Measurements from ENCODE around the gene SPATA32. TPM values are rescaled to one million over a fixed set of nuclear protein-coding genes. Genes with fewer than 3 reads are reported as not detected.

The SPATA32 gene
- total RNA-seq, 1 experiment from 2014 or later, result not detected

- TF ChIP-seq CTCF (IDR thresholded peaks at IDR 0.05; ENCODE audit: unreplicated experiment), result no peak
- DNase-seq (ENCODE audit: unreplicated experiment), result no peak
- no peaks in the 10 kb centered on the region for H3K9me3 Mint-ChIP-seq (ENCODE audit: unreplicated experiment)
- intact Hi-C loops (cut with micrococcal nuclease), result no loop called here
- H3K4me1 Mint-ChIP-seq (ENCODE audit: insufficient read depth, unreplicated experiment), result peaks cover 29% of the 10 kb centered on the region
- H3K36me3 Mint-ChIP-seq (ENCODE audit: insufficient read depth, unreplicated experiment), result peaks cover 28% of the 10 kb centered on the region
- ChIA-PET POLR2A (interaction anchor here (0.6 to 7.6 kb wide), 4 partner anchors 8 to 17 kb away, joined by 4 to 88 read pairs (median 14); partner anchors contain the start of gene MAP3K14), CTCF (no interaction called here)
- no peak overlapping the region for H3K4me3 Mint-ChIP-seq (ENCODE audit: unreplicated experiment)
- no peak overlapping the region for H3K27ac Mint-ChIP-seq (ENCODE audit: low read depth, unreplicated experiment)
- BruUV-seq (replicated peaks), result no TSS peak
- no peaks in the 10 kb centered on the region for H3K27me3 Mint-ChIP-seq (ENCODE audit: insufficient read depth, unreplicated experiment)
These were observed 39.8 kb upstream of the SPATA32 start for GRCh38 chr17:45301674-45302073.

GRCh38 chr17:45300060-45300751, 38.3 kb upstream of the SPATA32 start:
- DNase-seq (ENCODE audit: unreplicated experiment), result no peak
- intact Hi-C loops (cut with micrococcal nuclease), result no loop called here
- no peak overlapping the region for H3K4me3 Mint-ChIP-seq (ENCODE audit: unreplicated experiment)
- POLR2A ChIA-PET, result interaction anchor here (0.5 to 3.6 kb wide), 5 partner anchors 11 to 285 kb away, joined by 3 to 16 read pairs (median 4); partner anchors contain the start of gene MAP3K14
- TF ChIP-seq CTCF (IDR thresholded peaks at IDR 0.05; ENCODE audit: unreplicated experiment), result no peak
- BruUV-seq (replicated peaks), result no TSS peak
- H3K9me3 Mint-ChIP-seq (ENCODE audit: unreplicated experiment), result no peaks in the 10 kb centered on the region
- CTCF ChIA-PET, result interaction anchor here (0.8 to 1.3 kb wide), 4 partner anchors 11 to 91 kb away, joined by 4 to 6 read pairs (median 4); no protein-coding TSS in a partner anchor
- peaks cover 37% of the 10 kb centered on the region for H3K36me3 Mint-ChIP-seq (ENCODE audit: insufficient read depth, unreplicated experiment)
- peaks cover 44% of the 10 kb centered on the region for H3K4me1 Mint-ChIP-seq (ENCODE audit: insufficient read depth, unreplicated experiment)
- H3K27me3 Mint-ChIP-seq (ENCODE audit: insufficient read depth, unreplicated experiment), result no peaks in the 10 kb centered on the region
- H3K27ac Mint-ChIP-seq (ENCODE audit: low read depth, unreplicated experiment), result no peak overlapping the region

- intact Hi-C loops (cut with micrococcal nuclease), result no loop called here
- Mint-ChIP-seq H3K36me3 (ENCODE audit: insufficient read depth, unreplicated experiment) (peaks cover 31% of the 10 kb centered on the region), H3K4me3 (ENCODE audit: unreplicated experiment) (no peak overlapping the region), H3K9me3 (ENCODE audit: unreplicated experiment) (no peaks in the 10 kb centered on the region), H3K27ac (ENCODE audit: low read depth, unreplicated experiment) (peak overlapping the region; percentile 73), H3K27me3 (ENCODE audit: insufficient read depth, unreplicated experiment) (no peaks in the 10 kb centered on the region), H3K4me1 (ENCODE audit: insufficient read depth, unreplicated experiment) (peaks cover 48% of the 10 kb centered on the region)
- no peak for DNase-seq (ENCODE audit: unreplicated experiment)
- ChIA-PET POLR2A (interaction anchor here (1.1 to 2.3 kb wide), 4 partner anchors 8 to 21 kb away, joined by 4 to 8 read pairs (median 4); partner anchors contain the start of gene MAP3K14), CTCF (interaction anchor here (1.0 to 1.3 kb wide), 2 partner anchors 12 to 86 kb away, joined by 4 read pairs; no protein-coding TSS in a partner anchor)
- no TSS peak for BruUV-seq (replicated peaks)
- TF ChIP-seq CTCF (IDR thresholded peaks at IDR 0.05; ENCODE audit: unreplicated experiment), result no peak
These were observed 37.5 kb upstream of the SPATA32 start for GRCh38 chr17:45299361-45299760.

GRCh38 chr17:45298546-45299285, 36.8 kb upstream of the SPATA32 start:
- no TSS peak for BruUV-seq (replicated peaks)
- Mint-ChIP-seq H3K27me3 (ENCODE audit: insufficient read depth, unreplicated experiment) (no peaks in the 10 kb centered on the region), H3K36me3 (ENCODE audit: insufficient read depth, unreplicated experiment) (peaks cover 27% of the 10 kb centered on the region), H3K4me3 (ENCODE audit: unreplicated experiment) (no peak overlapping the region), H3K27ac (ENCODE audit: low read depth, unreplicated experiment) (peak overlapping the region; percentile 73), H3K4me1 (ENCODE audit: insufficient read depth, unreplicated experiment) (peaks cover 55% of the 10 kb centered on the region), H3K9me3 (ENCODE audit: unreplicated experiment) (no peaks in the 10 kb centered on the region)
- intact Hi-C loops (cut with micrococcal nuclease), result no loop called here
- POLR2A ChIA-PET, result interaction anchor here (1.1 to 2.3 kb wide), 5 partner anchors 9 to 21 kb away, joined by 4 to 8 read pairs (median 5); partner anchors contain the start of gene MAP3K14
- CTCF ChIA-PET, result interaction anchor here (0.7 to 1.3 kb wide), 2 partner anchors 12 to 46 kb away, joined by 3 to 4 read pairs; no protein-coding TSS in a partner anchor
- TF ChIP-seq CTCF (IDR thresholded peaks at IDR 0.05; ENCODE audit: unreplicated experiment), result no peak
- DNase-seq (ENCODE audit: unreplicated experiment), result no peak

Data from MCF 10A (cell line).